RWPE1 (cell line): Measurements from ENCODE around the gene APBB2.

Experiments used
- CTCF ChIA-PET: fragments of 350-600 bp; sonication (Branson Sonifier 250); formaldehyde crosslinking; extraction: SDS; loops from one replicate; lab custom pipeline; 2021; lab: Yijun Ruan, JAX
- POLR2A ChIA-PET: fragments of 400-600 bp; formaldehyde crosslinking; extraction: SDS; loops from one replicate; lab custom pipeline; 2020; ENCODE audit warnings: antibody characterized with exemption; ENCODE audit not compliant: low non-redundant PET; lab: Yijun Ruan, JAX
- DNase-seq: peaks from one replicate; pipeline ENCODE4 v3.0.0; 2012; ENCODE audit warnings: low spot score
- H3K27ac ChIP-seq: fragments of 450-650 bp; 2 replicates; pipeline ENCODE4 v1.5.1; 2017
- CTCF ChIP-seq: fragments of 450-650 bp; conservative IDR thresholded peaks from 2 replicates; pipeline ENCODE4 v1.5.1; 2017; ENCODE audit warnings: low read depth, mild to moderate bottlenecking

The APBB2 gene

GRCh38 chr4:40870150-40870549 is 344.2 kb downstream of the APBB2 start:
- DNase-seq: no peak
- CTCF ChIA-PET: no interaction called here
- POLR2A ChIA-PET: no interaction called here
- no peak for TF ChIP-seq CTCF
- H3K27ac ChIP-seq: no peak overlapping the region

- ChIA-PET CTCF (no interaction called here), POLR2A (no interaction called here)
- no peak overlapping the region for H3K27ac ChIP-seq
- no peak for TF ChIP-seq CTCF
- DNase-seq: no peak
Observed at GRCh38 chr4:40865696-40866095, 348.6 kb downstream of the APBB2 start.

- no peak for DNase-seq
- no peak overlapping the region for H3K27ac ChIP-seq
- ChIA-PET POLR2A (no interaction called here), CTCF (no interaction called here)
- no peak for TF ChIP-seq CTCF
Observed at GRCh38 chr4:40864531-40864930, 349.8 kb downstream of the APBB2 start.

GRCh38 chr4:40858962-40859361 is 355.4 kb downstream of the APBB2 start:
- no peak overlapping the region for H3K27ac ChIP-seq
- TF ChIP-seq CTCF: no peak
- ChIA-PET POLR2A (no interaction called here), CTCF (no interaction called here)
- no peak for DNase-seq

- no peak for TF ChIP-seq CTCF
- DNase-seq: no peak
- ChIA-PET CTCF (interaction anchor here (0.6 kb wide), 1 partner anchor 565 kb away, joined by 3 read pairs; no protein-coding TSS in a partner anchor), POLR2A (no interaction called here)
- no peak overlapping the region for H3K27ac ChIP-seq
Observed at GRCh38 chr4:40857956-40858355, 356.4 kb downstream of the APBB2 start.

- DNase-seq: peak; percentile 77
- H3K27ac ChIP-seq: 0 out of 2 replicates have a peak overlapping the region, but pooled peaks have one; percentile 9
- POLR2A ChIA-PET: no interaction called here
- CTCF ChIA-PET: no interaction called here
- TF ChIP-seq CTCF: no peak
Observed at GRCh38 chr4:40856840-40857362, 357.4 kb downstream of the APBB2 start.
